ENCODE data around the gene IL3RA. TPM values are rescaled to one million over a fixed set of nuclear protein-coding genes. Genes with fewer than 3 reads are reported as not detected.
"Not testable (repeated sequence)": the region's sequence is repeated elsewhere in the genome, so short reads cannot be mapped to it uniquely, and the experiment has no call there.

The IL3RA gene
- total RNA-seq, 1 donor from 2014 or later: 17.5 TPM

- intact Hi-C loops (cut with DNase I); DNase-seq (ENCODE audit: low spot score); ATAC-seq: not testable (repeated sequence)
Measured at GRCh38 chrX:1366363-1366762, 29.8 kb downstream of the IL3RA start.

GRCh38 chrX:1368385-1368698 lies 31.8 kb downstream of the IL3RA start:
- intact Hi-C loops (cut with DNase I): no loop called here
- ATAC-seq (no peak), DNase-seq (ENCODE audit: low spot score) (no peak)

- ATAC-seq (no peak), DNase-seq (ENCODE audit: low spot score) (no peak)
- intact Hi-C loops (cut with DNase I): no loop called here
Measured at GRCh38 chrX:1378306-1378759, 41.7 kb downstream of the IL3RA start.

GRCh38 chrX:1380672-1381233 lies 44.2 kb downstream of the IL3RA start:
- ATAC-seq (no peak), DNase-seq (ENCODE audit: low spot score) (peak; percentile 42)

GRCh38 chrX:1384658-1385252 lies 48.2 kb downstream of the IL3RA start:
- intact Hi-C loops (cut with DNase I): no loop called here
- ATAC-seq: peak; percentile 5
- no peak for DNase-seq (ENCODE audit: low spot score)

More at GRCh38 chrX:1380672-1381233, 44.2 kb downstream of the IL3RA start:
- intact Hi-C loops (cut with DNase I): no loop called here

GRCh38 chrX:1385253-1386223 lies 49.0 kb downstream of the IL3RA start:
- ATAC-seq (peak; percentile 20), DNase-seq (ENCODE audit: low spot score) (no peak)
- intact Hi-C loops (cut with DNase I): no loop called here

GRCh38 chrX:1386338-1387127 lies 49.9 kb downstream of the IL3RA start:
- no peak for ATAC-seq
- intact Hi-C loops (cut with DNase I): no loop called here
- DNase-seq (ENCODE audit: low spot score): peak; percentile 58

- ATAC-seq: no peak
- intact Hi-C loops (cut with DNase I): no loop called here
- peak; percentile 58 for DNase-seq (ENCODE audit: low spot score)
Measured at GRCh38 chrX:1387141-1387776, 50.7 kb downstream of the IL3RA start.

- intact Hi-C loops (cut with DNase I): no loop called here
- no peak for ATAC-seq
- DNase-seq (ENCODE audit: low spot score): peak; percentile 52
Measured at GRCh38 chrX:1388651-1389050, 52.1 kb downstream of the IL3RA start.

GRCh38 chrX:1389181-1389992 lies 52.8 kb downstream of the IL3RA start:
- ATAC-seq: no peak
- DNase-seq (ENCODE audit: low spot score): peak; percentile 57
- intact Hi-C loops (cut with DNase I): no loop called here

- intact Hi-C loops (cut with DNase I): no loop called here
- peak; percentile 35 for DNase-seq (ENCODE audit: low spot score)
- no peak for ATAC-seq
Measured at GRCh38 chrX:1389993-1390285, 53.4 kb downstream of the IL3RA start.

- DNase-seq (ENCODE audit: low spot score) (peak; percentile 61), ATAC-seq (no peak)
- intact Hi-C loops (cut with DNase I): no loop called here
Measured at GRCh38 chrX:1390621-1391369, 54.2 kb downstream of the IL3RA start.

GRCh38 chrX:1391370-1391706 lies 54.8 kb downstream of the IL3RA start:
- DNase-seq (ENCODE audit: low spot score): no peak
- intact Hi-C loops (cut with DNase I): no loop called here
- ATAC-seq: no peak

GRCh38 chrX:1391707-1392375 lies 55.3 kb downstream of the IL3RA start, which contains the start of gene SLC25A6:
Gene SLC25A6 (minus strand): TSS chrX:1392113. CDS start chrX:1392009, 104 bp downstream.
- intact Hi-C loops (cut with DNase I): no loop called here
- ATAC-seq: peak; percentile 97

GRCh38 chrX:1392376-1393068 lies 55.9 kb downstream of the IL3RA start:
- ATAC-seq (peak; percentile 60), DNase-seq (ENCODE audit: low spot score) (no peak)

More at GRCh38 chrX:1391707-1392375, 55.3 kb downstream of the IL3RA start, which contains the start of gene SLC25A6:
- DNase-seq (ENCODE audit: low spot score): peak; percentile 100

More at GRCh38 chrX:1392376-1393068, 55.9 kb downstream of the IL3RA start:
- intact Hi-C loops (cut with DNase I): no loop called here

Data from sciatic nerve (tissue), 2 donors.